Ovary (tissue), 3 donors: ENCODE results near the gene ULBP1.
"Not testable (repeated sequence)": the region's sequence is repeated elsewhere in the genome, so short reads cannot be mapped to it uniquely, and the experiment has no call there.

Experiments used
- CTCF ChIP-seq, 3 donors: fragments of 450-650 bp in 2 of 3; fragments of 200-600 bp in 1 of 3; IDR thresholded peaks; one replicate each; pipeline versions ENCODE4 v1.5.1 to v1.8.0; 2016 to 2022; ENCODE audit warnings: antibody characterized with exemption in 3 of 3, mild to moderate bottlenecking in 1 of 3
- POLR2A ChIP-seq: fragments of 450-650 bp; IDR thresholded peaks from one replicate; pipeline ENCODE4 v1.6.1; 2017; ENCODE audit warnings: antibody characterized with exemption, mild to moderate bottlenecking, moderate library complexity
- donor health status: DM: no; HTN: no; CAD: no.

- TF ChIP-seq POLR2A; CTCF (IDR thresholded peaks at IDR 0.05): not testable (repeated sequence)
Measured at GRCh38 chr6:150017186-150017521, 53.4 kb downstream of the ULBP1 start.
